ENCODE data around the gene RPAP3.
A peak's percentile ranks its signal among the peaks of the same experiment; 100 is the strongest.
"Not testable (repeated sequence)": the region's sequence is repeated elsewhere in the genome, so short reads cannot be mapped to it uniquely, and the experiment has no call there.

Gene RPAP3

GRCh38 chr12:47717443-47718193 is 11.8 kb upstream of the RPAP3 start:
- peak; percentile 59 for DNase-seq

- no peak for DNase-seq
Measured at GRCh38 chr12:47717046-47717442, 11.2 kb upstream of the RPAP3 start.

- no peak for DNase-seq
Measured at GRCh38 chr12:47715877-47716548, 10.2 kb upstream of the RPAP3 start.

GRCh38 chr12:47715393-47715876 is 9.6 kb upstream of the RPAP3 start:
- DNase-seq, result peak; percentile 83

GRCh38 chr12:47714826-47715386 is 9.1 kb upstream of the RPAP3 start:
- no peak for DNase-seq

GRCh38 chr12:47712171-47712570 is 6.3 kb upstream of the RPAP3 start:
- DNase-seq, result no peak

- DNase-seq, result no peak
Measured at GRCh38 chr12:47711448-47711847, 5.6 kb upstream of the RPAP3 start.

GRCh38 chr12:47710278-47710677 is 4.4 kb upstream of the RPAP3 start:
- no peak for DNase-seq

GRCh38 chr12:47709671-47710070 is 3.8 kb upstream of the RPAP3 start:
- no peak for DNase-seq

- DNase-seq, result no peak
Measured at GRCh38 chr12:47709237-47709636, 3.4 kb upstream of the RPAP3 start.

- no peak for DNase-seq
Measured at GRCh38 chr12:47707905-47708543, 2.2 kb upstream of the RPAP3 start.

GRCh38 chr12:47707355-47707754 is 1.5 kb upstream of the RPAP3 start:
- DNase-seq, result no peak

- no peak for DNase-seq
Measured at GRCh38 chr12:47705229-47705565, 633 bp downstream of the RPAP3 start.

- no peak for DNase-seq
Measured at GRCh38 chr12:47704719-47705118, 1.1 kb downstream of the RPAP3 start.

GRCh38 chr12:47700263-47700662 is 5.6 kb downstream of the RPAP3 start:
- no peak for DNase-seq

GRCh38 chr12:47698631-47699030 is 7.2 kb downstream of the RPAP3 start:
- no peak for DNase-seq

- no peak for DNase-seq
Measured at GRCh38 chr12:47698055-47698454, 7.8 kb downstream of the RPAP3 start.

- no peak for DNase-seq
Measured at GRCh38 chr12:47689215-47689614, 16.6 kb downstream of the RPAP3 start.

GRCh38 chr12:47687636-47688035 is 18.2 kb downstream of the RPAP3 start:
- DNase-seq, result no peak

- peak; percentile 36 for DNase-seq
Measured at GRCh38 chr12:47686645-47687240, 19.1 kb downstream of the RPAP3 start.

GRCh38 chr12:47679785-47680184 is 26.0 kb downstream of the RPAP3 start:
- DNase-seq, result no peak

- DNase-seq, result no peak
Measured at GRCh38 chr12:47672068-47672467, 33.8 kb downstream of the RPAP3 start.

GRCh38 chr12:47667935-47668334 is 37.9 kb downstream of the RPAP3 start:
- DNase-seq, result not testable (repeated sequence)
